ENCODE results near the gene PYGM. TPM values are rescaled to one million over a fixed set of nuclear protein-coding genes. Genes with fewer than 3 reads are reported as not detected.
A peak's percentile ranks its signal among the peaks of the same experiment; 100 is the strongest.

Gene PYGM
- total RNA-seq, 3 donors from 2014 or later = 1.3 to 4.5 (median 3.4) TPM

GRCh38 chr11:64753019-64753379 is 6.8 kb downstream of the PYGM start:
- H3K27me3 ChIP-seq = no peaks in the 10 kb centered on the region
- no peak overlapping the region for H3K4me3 ChIP-seq
- H3K9me3 ChIP-seq = no peaks in the 10 kb centered on the region
- intact Hi-C loops (cut with DNase I; ENCODE audit: low total_unique reads) = no loop called here
- H3K4me1 ChIP-seq = no peaks in the 10 kb centered on the region
- peak in 1 of 2 donors; percentile 37 for DNase-seq (ENCODE audit: low spot score in 2 of 2)
- no peak overlapping the region for H3K27ac ChIP-seq
- H3K36me3 ChIP-seq = no peaks in the 10 kb centered on the region
- TF ChIP-seq CTCF (IDR thresholded peaks at IDR 0.05) (no peak), POLR2A (IDR thresholded peaks at IDR 0.05) (no peak), POLR2AphosphoS5 (IDR thresholded peaks at IDR 0.05) (no peak)

- no peaks in the 10 kb centered on the region for H3K27me3 ChIP-seq
- H3K4me3 ChIP-seq = no peak overlapping the region
- peak in 1 of 2 donors; percentile 27 for DNase-seq (ENCODE audit: low spot score in 2 of 2)
- no peak overlapping the region for H3K27ac ChIP-seq
- intact Hi-C loops (cut with DNase I; ENCODE audit: low total_unique reads) = no loop called here
- no peaks in the 10 kb centered on the region for H3K4me1 ChIP-seq
- H3K36me3 ChIP-seq = no peaks in the 10 kb centered on the region
- TF ChIP-seq POLR2A (IDR thresholded peaks at IDR 0.05) = no peak
- no peak for TF ChIP-seq POLR2AphosphoS5 (IDR thresholded peaks at IDR 0.05)
- TF ChIP-seq CTCF (IDR thresholded peaks at IDR 0.05) = no peak
- no peaks in the 10 kb centered on the region for H3K9me3 ChIP-seq
Measured at GRCh38 chr11:64752175-64752970, 7.4 kb downstream of the PYGM start.

GRCh38 chr11:64751580-64751979 is 8.2 kb downstream of the PYGM start:
- H3K36me3 ChIP-seq = no peaks in the 10 kb centered on the region
- no peaks in the 10 kb centered on the region for H3K4me1 ChIP-seq
- H3K4me3 ChIP-seq = no peak overlapping the region
- no peak overlapping the region for H3K27ac ChIP-seq
- no peaks in the 10 kb centered on the region for H3K9me3 ChIP-seq
- intact Hi-C loops (cut with DNase I; ENCODE audit: low total_unique reads) = no loop called here
- H3K27me3 ChIP-seq = no peaks in the 10 kb centered on the region
- TF ChIP-seq POLR2AphosphoS5 (IDR thresholded peaks at IDR 0.05) = no peak
- TF ChIP-seq CTCF (IDR thresholded peaks at IDR 0.05) = no peak
- TF ChIP-seq POLR2A (IDR thresholded peaks at IDR 0.05) = no peak
- DNase-seq (ENCODE audit: low spot score in 2 of 2) = peak in 1 of 2 donors; percentile 28

GRCh38 chr11:64751136-64751535 is 8.6 kb downstream of the PYGM start:
- Histone ChIP-seq H3K4me1 (no peaks in the 10 kb centered on the region), H3K36me3 (no peaks in the 10 kb centered on the region), H3K27me3 (no peaks in the 10 kb centered on the region), H3K27ac (no peak overlapping the region), H3K9me3 (no peaks in the 10 kb centered on the region), H3K4me3 (no peak overlapping the region)
- intact Hi-C loops (cut with DNase I; ENCODE audit: low total_unique reads) = no loop called here
- no peak for DNase-seq (ENCODE audit: low spot score in 2 of 2)
- no peak for TF ChIP-seq CTCF (IDR thresholded peaks at IDR 0.05)
- no peak for TF ChIP-seq POLR2AphosphoS5 (IDR thresholded peaks at IDR 0.05)
- TF ChIP-seq POLR2A (IDR thresholded peaks at IDR 0.05) = no peak

GRCh38 chr11:64750361-64751054 is 9.3 kb downstream of the PYGM start:
- Histone ChIP-seq H3K27me3 (no peaks in the 10 kb centered on the region), H3K9me3 (no peaks in the 10 kb centered on the region), H3K4me1 (peaks cover 0 to 2% of the 10 kb centered on the region in 2 donors), H3K27ac (no peak overlapping the region), H3K36me3 (no peaks in the 10 kb centered on the region), H3K4me3 (no peak overlapping the region)
- no peak for DNase-seq (ENCODE audit: low spot score in 2 of 2)
- intact Hi-C loops (cut with DNase I; ENCODE audit: low total_unique reads) = no loop called here
- TF ChIP-seq CTCF (IDR thresholded peaks at IDR 0.05) (peak in 1 of 3 donors; percentile 8), POLR2A (IDR thresholded peaks at IDR 0.05) (no peak)
